Measurements from ENCODE around the gene DHDDS. TPM values are rescaled to one million over a fixed set of nuclear protein-coding genes. Genes with fewer than 3 reads are reported as not detected.

DHDDS gene
- polyA plus RNA-seq, 1 donor from 2014 or later: 28.9 TPM

- Histone ChIP-seq H3K4me2 (ENCODE audit: low read length) (no peak overlapping the region), H3K36me3 (ENCODE audit: insufficient read depth, low read length) (no peaks in the 10 kb centered on the region), H3K4me3 (ENCODE audit: low read length) (peak overlapping the region; percentile 78), H3F3A (ENCODE audit: insufficient read depth, low read length, poor library complexity, severe bottlenecking) (peaks cover 6% of the 10 kb centered on the region), H3K79me2 (replicated peaks; ENCODE audit: insufficient read depth, low read length) (peaks cover 8% of the 10 kb centered on the region), H3K27me3 (ENCODE audit: insufficient read depth, low read depth, low read length) (no peaks in the 10 kb centered on the region), H3K9ac (ENCODE audit: low read length) (no peak overlapping the region), H3K9me3 (ENCODE audit: low read length) (no peaks in the 10 kb centered on the region), H4K20me1 (ENCODE audit: insufficient read depth) (no peaks in the 10 kb centered on the region), H2AFZ (ENCODE audit: low read depth, low read length) (no peak overlapping the region), H3K27ac (ENCODE audit: low read length) (no peak overlapping the region), H3K9me2 (ENCODE audit: insufficient read depth, low read length) (no peaks in the 10 kb centered on the region)
- TF ChIP-seq POLR2AphosphoS5 (IDR thresholded peaks at IDR 0.05): no peak
- TF ChIP-seq SMC3 (conservative IDR thresholded peaks at IDR 0.05; ENCODE audit: poor library complexity): no peak
- TF ChIP-seq RAD21 (conservative IDR thresholded peaks at IDR 0.05): no peak
- TF ChIP-seq CTCF (IDR thresholded peaks at IDR 0.05; ENCODE audit: poor library complexity, severe bottlenecking): no peak
- no peak for TF ChIP-seq TAF1 (IDR thresholded peaks at IDR 0.05; ENCODE audit: low read depth)
- no peak for TF ChIP-seq REST (IDR thresholded peaks at IDR 0.05; ENCODE audit: borderline replicate concordance)
- TF ChIP-seq MXI1 (conservative IDR thresholded peaks at IDR 0.05; ENCODE audit: poor library complexity, severe bottlenecking): no peak
- TF ChIP-seq EZH2 (IDR thresholded peaks at IDR 0.05; ENCODE audit: borderline replicate concordance, insufficient read depth, low read length, poor library complexity, severe bottlenecking): no peak
- TF ChIP-seq EP300 (conservative IDR thresholded peaks at IDR 0.05; ENCODE audit: poor library complexity, severe bottlenecking): no peak
These were observed 2.1 kb downstream of the DHDDS start for GRCh38 chr1:26434161-26434752.

- no peak overlapping the region for H3K4me3 ChIP-seq (ENCODE audit: low read length)
- H3K79me2 ChIP-seq (replicated peaks; ENCODE audit: insufficient read depth, low read length): peaks cover 4% of the 10 kb centered on the region
- H3K36me3 ChIP-seq (ENCODE audit: insufficient read depth, low read length): no peaks in the 10 kb centered on the region
- H3K27me3 ChIP-seq (ENCODE audit: insufficient read depth, low read depth, low read length): no peaks in the 10 kb centered on the region
- H3K9me2 ChIP-seq (ENCODE audit: insufficient read depth, low read length): no peaks in the 10 kb centered on the region
- TF ChIP-seq CTCF (IDR thresholded peaks at IDR 0.05; ENCODE audit: poor library complexity, severe bottlenecking) (no peak), EP300 (conservative IDR thresholded peaks at IDR 0.05; ENCODE audit: poor library complexity, severe bottlenecking) (no peak), SMC3 (conservative IDR thresholded peaks at IDR 0.05; ENCODE audit: poor library complexity) (no peak), RAD21 (conservative IDR thresholded peaks at IDR 0.05) (no peak), REST (IDR thresholded peaks at IDR 0.05; ENCODE audit: borderline replicate concordance) (no peak), MXI1 (conservative IDR thresholded peaks at IDR 0.05; ENCODE audit: poor library complexity, severe bottlenecking) (no peak), TAF1 (IDR thresholded peaks at IDR 0.05; ENCODE audit: low read depth) (no peak)
- no peaks in the 10 kb centered on the region for H4K20me1 ChIP-seq (ENCODE audit: insufficient read depth)
- no peak overlapping the region for H3K9ac ChIP-seq (ENCODE audit: low read length)
- no peak overlapping the region for H2AFZ ChIP-seq (ENCODE audit: low read depth, low read length)
- H3F3A ChIP-seq (ENCODE audit: insufficient read depth, low read length, poor library complexity, severe bottlenecking): no peaks in the 10 kb centered on the region
- H3K4me2 ChIP-seq (ENCODE audit: low read length): no peak overlapping the region
- H3K9me3 ChIP-seq (ENCODE audit: low read length): no peaks in the 10 kb centered on the region
- no peak overlapping the region for H3K27ac ChIP-seq (ENCODE audit: low read length)
These were observed 5.9 kb downstream of the DHDDS start for GRCh38 chr1:26438041-26438440.
